GM18505 (cell line): ENCODE measurements around the gene ARMC9.

Experiments used
- ATAC-seq: cut with Tn5 transposase; IDR thresholded peaks from one replicate; pipeline ENCODE4 v1.9.1; 2021; ENCODE audit not compliant: unreplicated experiment
- POLR2A ChIP-seq: IDR thresholded peaks from 4 replicates; pipeline ENCODE4 v1.6.1; 2011; ENCODE audit warnings: borderline replicate concordance; ENCODE audit not compliant: insufficient read depth, insufficient read length; ENCODE audit errors: extremely low read depth

ARMC9 gene, protein sequence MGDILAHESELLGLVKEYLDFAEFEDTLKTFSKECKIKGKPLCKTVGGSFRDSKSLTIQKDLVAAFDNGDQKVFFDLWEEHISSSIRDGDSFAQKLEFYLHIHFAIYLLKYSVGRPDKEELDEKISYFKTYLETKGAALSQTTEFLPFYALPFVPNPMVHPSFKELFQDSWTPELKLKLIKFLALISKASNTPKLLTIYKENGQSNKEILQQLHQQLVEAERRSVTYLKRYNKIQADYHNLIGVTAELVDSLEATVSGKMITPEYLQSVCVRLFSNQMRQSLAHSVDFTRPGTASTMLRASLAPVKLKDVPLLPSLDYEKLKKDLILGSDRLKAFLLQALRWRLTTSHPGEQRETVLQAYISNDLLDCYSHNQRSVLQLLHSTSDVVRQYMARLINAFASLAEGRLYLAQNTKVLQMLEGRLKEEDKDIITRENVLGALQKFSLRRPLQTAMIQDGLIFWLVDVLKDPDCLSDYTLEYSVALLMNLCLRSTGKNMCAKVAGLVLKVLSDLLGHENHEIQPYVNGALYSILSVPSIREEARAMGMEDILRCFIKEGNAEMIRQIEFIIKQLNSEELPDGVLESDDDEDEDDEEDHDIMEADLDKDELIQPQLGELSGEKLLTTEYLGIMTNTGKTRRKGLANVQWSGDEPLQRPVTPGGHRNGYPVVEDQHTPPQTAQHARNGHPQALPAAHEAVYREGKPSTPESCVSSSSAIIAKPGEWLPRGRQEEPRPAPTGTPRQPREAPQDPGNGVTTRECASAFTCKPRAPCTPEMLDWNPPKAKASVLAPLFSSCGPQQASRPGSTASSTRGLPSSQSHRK

DNA sequence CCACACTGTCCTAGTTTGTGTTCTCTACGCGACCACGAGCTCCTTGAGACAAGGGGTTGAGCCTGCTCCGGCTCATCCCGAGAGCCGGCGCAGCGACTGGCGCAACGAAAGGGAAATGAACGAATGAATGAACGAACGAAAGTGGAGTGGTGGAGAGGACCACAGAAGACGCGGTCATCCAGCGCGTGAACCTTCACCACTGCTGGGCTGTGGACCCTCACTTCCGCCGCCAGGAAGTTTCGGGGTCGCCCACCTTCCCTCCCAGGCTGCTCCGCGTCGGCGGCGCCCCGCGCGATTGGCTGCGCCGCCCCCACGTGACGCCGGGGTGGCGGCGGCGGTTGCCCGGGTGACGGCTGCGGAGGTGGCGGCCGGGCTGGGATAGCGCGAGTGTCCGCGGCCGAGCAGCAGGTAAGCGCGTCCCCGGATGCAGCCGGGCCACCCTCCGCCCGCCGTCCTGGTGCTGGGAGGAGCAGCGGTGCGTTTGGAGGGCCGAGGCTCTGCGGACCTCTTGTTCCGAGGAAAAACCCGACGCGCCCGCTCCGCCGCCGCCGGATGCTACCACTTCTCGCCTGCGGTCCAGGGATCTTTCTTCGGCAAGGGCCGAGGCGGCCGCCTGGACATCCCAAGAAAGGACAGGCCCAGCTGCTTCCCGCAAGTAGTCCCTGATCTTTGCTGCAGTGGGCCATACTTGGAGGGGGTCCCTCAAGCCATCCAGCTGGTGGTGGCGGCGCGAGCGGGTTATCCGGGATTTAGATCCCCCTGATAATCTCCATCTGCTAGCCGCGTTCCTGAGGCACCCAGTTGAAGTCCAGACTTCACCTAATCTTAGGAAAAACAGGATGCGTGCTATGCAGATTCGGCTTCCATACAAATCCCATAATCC is at the start of gene ARMC9:
TSS of gene ARMC9 (plus strand) at position 341 of the 883 bp plus-strand sequence. CDS start 7,608 bp downstream, outside the sequence.
- peak; percentile 85 for TF ChIP-seq POLR2A
- ATAC-seq: peak; percentile 96

- no peak for TF ChIP-seq POLR2A
- no peak for ATAC-seq
Measured at GRCh38 chr2:231152800-231153557, 45.5 kb upstream of the ARMC9 start.

DNA sequence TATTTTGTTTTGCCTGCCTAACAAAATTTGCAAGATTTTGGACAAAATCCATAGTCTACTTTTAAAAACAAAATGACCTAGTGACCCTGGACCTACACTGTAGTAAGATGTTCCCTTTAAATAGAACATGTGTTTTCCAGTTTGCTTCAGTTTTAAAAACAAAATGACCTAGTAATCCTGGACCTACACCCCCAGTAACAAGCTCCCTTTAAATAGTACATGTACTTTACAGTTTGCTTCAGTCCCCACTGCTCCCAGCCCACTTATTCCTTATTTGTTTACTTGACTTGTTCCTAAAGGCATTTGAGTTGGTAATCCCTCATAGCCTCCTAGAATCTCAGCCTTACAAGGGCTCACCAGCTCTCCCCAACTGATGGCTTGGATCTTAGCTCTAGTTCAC is 39.1 kb upstream of the ARMC9 start:
- no peak for TF ChIP-seq POLR2A
- no peak for ATAC-seq

DNA sequence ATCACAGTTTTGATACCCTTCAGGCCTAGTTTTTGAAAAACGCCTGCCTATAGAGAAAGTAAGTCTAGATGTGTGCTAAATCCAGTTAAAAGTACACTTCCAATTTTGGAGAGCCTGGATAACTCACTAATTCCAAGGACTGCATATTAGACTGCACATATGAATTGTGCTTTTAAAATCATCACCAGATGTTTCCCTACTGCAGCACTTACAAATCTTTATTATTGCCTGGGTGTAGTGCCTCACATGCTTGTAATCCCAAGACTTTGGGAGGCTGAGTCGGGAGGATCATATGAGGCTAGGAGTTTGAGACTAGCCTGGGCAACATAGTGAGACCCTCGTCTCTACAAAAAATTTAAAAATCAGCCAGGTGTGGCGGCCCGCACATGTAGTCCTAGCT is 37.7 kb upstream of the ARMC9 start:
- ATAC-seq: no peak

GRCh38 chr2:231161252-231161839 is 37.1 kb upstream of the ARMC9 start:
- TF ChIP-seq POLR2A: no peak
- no peak for ATAC-seq

More for the DNA sequence above, 37.7 kb upstream of the ARMC9 start:
- TF ChIP-seq POLR2A: no peak

GRCh38 chr2:231161877-231162329 is 36.5 kb upstream of the ARMC9 start:
- no peak for TF ChIP-seq POLR2A
- ATAC-seq: no peak

GRCh38 chr2:231163011-231163410 is 35.4 kb upstream of the ARMC9 start:
- no peak for ATAC-seq
- TF ChIP-seq POLR2A: no peak

GRCh38 chr2:231163414-231164095 is 34.9 kb upstream of the ARMC9 start:
- no peak for TF ChIP-seq POLR2A
- no peak for ATAC-seq

- no peak for TF ChIP-seq POLR2A
Measured at GRCh38 chr2:231167745-231168459, 30.5 kb upstream of the ARMC9 start.

DNA sequence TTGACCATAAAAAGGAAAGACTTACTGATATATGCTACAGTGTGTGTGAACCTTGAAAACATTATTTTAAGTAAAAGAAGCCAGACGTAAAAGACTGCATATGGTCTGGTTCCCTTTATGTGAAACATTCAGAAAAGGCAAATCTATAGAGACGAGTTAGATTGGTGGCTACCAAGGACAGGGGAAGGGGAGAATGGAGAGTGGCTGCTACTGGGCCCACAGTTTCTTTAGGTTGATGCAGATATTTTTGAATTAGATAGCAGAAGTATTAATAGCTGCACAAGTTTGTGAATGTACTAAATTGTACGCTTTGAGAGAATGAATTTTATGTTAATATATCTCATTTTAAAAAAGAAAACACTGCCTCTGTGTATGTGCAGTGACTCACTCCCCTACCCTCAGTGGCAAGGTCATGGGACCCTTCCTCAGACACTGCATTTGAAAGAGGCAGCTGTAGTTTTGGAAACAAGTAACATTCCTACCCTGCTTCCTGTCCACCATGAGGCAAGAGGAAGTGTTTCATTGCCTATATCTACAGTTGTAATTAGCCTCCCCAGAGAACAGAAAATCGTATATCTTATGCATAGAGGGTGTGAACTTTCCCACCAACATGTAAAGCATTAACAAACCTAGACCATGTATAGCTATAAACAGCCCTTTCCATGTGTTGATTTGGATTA is 29.8 kb upstream of the ARMC9 start:
- no peak for ATAC-seq

More at GRCh38 chr2:231167745-231168459, 30.5 kb upstream of the ARMC9 start:
- ATAC-seq: no peak

More for the DNA sequence above, 29.8 kb upstream of the ARMC9 start:
- TF ChIP-seq POLR2A: no peak
